Measurements from ENCODE around the gene LHFPL2. TPM values are rescaled to one million over a fixed set of nuclear protein-coding genes. Genes with fewer than 3 reads are reported as not detected.

LHFPL2 gene
- polyA plus RNA-seq, 4 donors, result 48.9 to 52.1 (median 50.1) TPM

- no peak for DNase-seq (ENCODE audit: low read depth in 4 of 4, low spot score in 2 of 4)
These were observed 72.2 kb downstream of the LHFPL2 start for GRCh38 chr5:78576376-78576775.

DNA sequence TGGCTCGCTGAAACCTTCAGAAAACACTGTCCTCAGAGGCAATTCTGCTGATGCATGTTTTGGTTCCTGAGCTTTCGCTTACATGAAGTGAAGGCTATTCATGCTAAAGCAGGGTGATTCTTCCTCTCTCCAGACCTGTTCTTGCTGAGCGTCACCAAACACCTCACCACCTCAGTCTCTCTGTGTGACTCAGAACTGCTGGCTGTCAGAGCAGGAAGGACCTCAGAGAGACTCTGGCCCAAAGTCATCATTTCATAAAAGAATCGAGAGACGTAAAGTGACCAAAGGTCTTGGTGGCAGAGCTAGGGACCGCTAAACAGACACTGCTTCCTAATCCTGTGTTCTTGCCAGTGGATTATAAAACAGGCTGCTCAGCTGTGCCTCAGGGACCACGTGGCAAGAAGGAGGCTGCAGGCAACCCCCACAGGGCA, 73.8 kb downstream of the LHFPL2 start:
- no peak for DNase-seq (ENCODE audit: low read depth in 4 of 4, low spot score in 2 of 4)

DNA sequence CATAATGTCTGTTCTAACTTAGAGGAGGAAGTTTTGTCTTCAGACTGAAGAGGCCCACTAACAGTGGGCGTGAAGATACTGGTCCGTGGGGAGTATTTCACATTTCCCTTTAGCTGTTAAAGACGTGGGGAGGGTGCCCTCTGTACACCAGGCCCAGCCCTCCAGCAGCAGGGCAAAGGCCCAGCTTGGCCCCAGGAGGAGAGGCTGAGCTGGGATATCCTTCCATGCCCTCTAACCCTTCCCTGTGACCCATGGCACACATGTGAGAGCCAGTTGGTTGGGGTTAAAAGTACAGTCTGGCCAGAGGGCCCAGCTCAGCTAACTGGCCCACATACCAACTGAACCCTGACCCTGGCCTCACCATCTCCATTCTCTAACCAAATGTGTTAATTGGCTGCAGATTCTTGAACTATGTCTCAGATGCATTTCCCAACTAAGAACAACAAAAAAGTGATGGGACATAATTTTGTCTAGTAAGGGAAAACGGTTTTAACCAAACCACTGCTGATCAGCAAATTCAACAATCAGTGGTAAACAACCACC, 74.4 kb downstream of the LHFPL2 start:
- DNase-seq (ENCODE audit: low read depth in 4 of 4, low spot score in 2 of 4), result no peak

- no peak for DNase-seq (ENCODE audit: low read depth in 4 of 4, low spot score in 2 of 4)
These were observed 75.3 kb downstream of the LHFPL2 start for GRCh38 chr5:78573318-78573717.

DNA sequence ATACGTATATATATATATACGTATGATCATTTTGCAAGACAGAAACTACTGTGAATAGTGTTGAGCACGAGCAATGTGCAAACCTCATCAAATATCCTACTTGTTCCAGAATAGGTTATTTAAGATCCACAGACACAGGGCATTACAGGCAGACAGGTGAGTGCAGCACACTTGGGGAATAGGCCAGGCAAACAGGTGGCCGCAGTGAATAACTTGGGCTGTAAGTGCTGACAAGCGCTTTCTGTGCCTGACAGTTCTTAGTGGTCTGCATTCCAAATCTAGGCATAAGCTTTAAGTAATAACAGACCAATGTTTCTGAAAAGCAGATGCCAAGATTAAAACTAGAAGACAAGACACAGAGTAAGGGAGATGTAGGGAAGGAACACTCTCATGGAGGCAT, 77.9 kb downstream of the LHFPL2 start:
- no peak for DNase-seq (ENCODE audit: low read depth in 4 of 4, low spot score in 2 of 4)

DNA sequence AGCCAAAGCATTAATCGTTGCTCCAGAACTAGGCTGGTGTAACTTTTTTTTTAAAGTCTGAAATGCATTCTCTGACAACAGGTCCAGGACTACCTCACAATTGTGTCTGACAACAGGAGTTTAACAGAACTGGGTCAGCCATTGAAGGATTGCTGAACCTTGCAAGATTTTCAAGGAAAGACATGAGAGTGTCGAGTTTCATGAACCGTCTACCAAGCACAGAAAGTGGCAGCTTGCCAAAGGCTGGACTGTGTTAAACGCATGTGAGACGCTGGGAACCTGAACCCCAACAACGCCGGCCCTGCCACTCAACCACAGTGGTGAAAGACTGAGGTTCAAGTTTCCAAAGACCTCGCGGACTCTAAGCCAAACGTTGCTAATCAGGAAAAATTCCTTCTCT, 79.1 kb downstream of the LHFPL2 start:
- peak; percentile 59 to 88 (median 74) for DNase-seq (ENCODE audit: low read depth in 4 of 4, low spot score in 2 of 4)

DNA sequence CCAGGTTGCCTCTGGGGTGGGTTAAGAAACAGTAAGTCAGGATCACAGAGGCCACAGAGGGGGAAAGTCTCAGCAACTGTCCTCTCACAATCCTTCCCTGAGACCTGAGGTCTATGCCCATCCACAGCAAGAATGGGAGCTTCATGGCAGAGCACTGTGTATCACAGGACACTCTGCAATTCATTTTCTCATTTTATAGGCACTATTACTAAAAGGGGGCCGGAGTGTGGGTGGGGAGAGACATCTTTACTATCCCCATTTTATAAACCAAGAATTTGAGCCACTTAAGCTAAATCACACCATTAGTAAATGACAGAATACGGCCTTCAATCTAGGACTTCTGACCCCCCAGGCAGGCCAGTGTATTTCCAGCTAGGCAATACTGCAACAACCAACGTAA, 79.9 kb downstream of the LHFPL2 start:
- no peak for DNase-seq (ENCODE audit: low read depth in 4 of 4, low spot score in 2 of 4)

DNA sequence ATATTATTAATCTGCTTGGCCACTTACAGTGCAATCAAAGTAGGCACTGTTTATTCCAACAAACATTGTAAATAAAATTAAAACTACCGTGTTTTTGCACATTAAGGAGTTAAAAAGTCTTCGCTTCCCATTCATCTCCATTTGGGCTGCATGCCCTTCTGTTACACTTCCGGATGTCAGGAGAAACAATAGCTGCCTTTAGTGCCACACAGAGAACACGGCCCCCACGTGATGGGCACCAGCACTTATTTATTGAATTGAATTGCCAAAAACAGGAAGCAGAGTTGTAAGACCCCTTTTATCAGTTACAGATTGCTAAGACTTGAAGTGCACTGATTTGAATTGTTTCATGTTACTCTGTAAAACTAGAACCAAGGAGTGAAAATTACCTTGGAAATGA, 80.4 kb downstream of the LHFPL2 start:
- DNase-seq (ENCODE audit: low read depth in 4 of 4, low spot score in 2 of 4), result no peak

DNA sequence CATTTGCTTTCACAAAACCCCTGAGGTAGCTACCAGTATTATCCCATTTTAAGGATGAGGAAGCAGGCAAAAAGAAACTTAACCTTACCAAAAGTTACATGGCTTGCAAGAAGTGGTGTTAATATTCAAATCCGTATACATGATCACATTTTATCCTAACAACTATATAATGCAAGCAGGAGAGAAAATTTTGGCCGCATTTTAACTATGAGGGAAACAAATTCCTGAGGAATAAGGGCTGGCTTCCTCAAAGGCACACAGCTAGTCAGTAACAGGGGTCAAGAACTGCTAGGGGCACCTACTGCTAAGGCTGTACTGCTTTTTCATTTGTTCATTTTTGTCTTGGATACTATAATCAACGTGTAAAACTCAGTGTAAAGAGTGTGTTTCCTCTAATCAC, 81.0 kb downstream of the LHFPL2 start:
- DNase-seq (ENCODE audit: low read depth in 4 of 4, low spot score in 2 of 4), result no peak

DNA sequence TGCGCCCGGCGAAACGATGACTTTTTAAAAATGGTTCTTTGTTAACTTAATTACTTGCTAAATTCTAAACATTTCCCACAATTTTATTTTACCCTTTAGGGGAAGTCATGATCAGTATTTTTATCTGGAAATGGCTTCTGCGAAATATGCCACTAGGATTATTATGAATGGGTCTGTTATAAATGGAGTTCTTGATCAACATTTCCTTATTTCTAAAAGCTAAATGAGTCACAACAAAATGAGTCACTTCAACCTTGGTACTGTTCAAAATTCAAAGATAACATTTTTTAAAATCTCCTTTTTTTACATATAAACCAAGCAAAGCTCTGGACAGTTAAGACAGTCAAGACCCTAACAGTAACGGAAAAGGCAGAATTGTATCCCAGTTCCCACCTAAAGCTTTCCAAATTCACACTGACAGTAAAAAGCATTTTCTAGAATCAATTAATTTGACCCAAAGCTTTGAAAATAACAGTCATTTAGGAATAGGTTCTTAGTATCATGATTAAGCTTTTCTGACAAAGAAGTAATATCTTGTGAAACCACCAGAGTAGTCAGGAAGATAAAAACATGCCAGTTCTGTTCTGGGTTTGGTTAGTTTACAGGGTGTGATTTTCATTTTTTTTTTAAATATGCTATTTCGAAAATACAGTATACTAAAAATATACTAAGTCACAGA, 81.7 kb downstream of the LHFPL2 start:
- DNase-seq (ENCODE audit: low read depth in 4 of 4, low spot score in 2 of 4), result no peak

DNA sequence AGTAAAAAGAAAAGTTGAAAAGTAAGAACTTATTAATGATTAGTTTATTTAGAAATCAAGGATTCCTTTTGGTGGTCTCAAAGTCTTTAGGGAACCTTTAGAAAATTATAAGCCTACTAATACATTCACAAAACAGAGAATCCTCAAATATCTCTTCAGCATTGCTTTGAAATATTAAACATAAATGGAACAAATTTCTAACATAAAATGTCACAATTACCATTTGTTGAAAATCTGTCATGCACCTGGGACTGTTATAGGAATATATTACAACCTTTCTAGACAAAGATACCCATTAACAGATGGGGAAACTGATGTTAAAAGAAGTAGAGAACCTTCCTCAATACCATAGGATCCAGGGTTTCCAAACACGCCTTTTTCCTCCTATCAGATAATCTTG, 83.2 kb downstream of the LHFPL2 start:
- DNase-seq (ENCODE audit: low read depth in 4 of 4, low spot score in 2 of 4), result no peak

DNA sequence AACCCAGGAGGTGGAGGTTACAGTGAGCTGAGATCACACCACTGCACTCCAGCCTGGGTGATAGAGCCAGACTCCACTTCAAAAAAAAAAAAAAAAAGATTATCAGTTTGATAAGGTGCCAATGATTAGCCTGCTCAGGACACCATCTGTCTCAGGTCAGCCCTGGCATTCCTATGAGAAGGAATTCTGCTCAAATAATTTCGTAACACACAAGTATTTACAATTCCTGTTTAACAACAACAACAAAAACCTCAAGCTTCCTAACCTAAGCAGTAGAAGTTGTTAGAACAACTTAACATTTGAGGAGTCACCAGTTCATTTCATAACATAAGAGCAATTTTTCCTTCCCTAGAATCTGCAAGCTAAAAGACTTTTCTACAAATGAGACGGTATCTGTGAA, 85.0 kb downstream of the LHFPL2 start:
- DNase-seq (ENCODE audit: low read depth in 4 of 4, low spot score in 2 of 4), result no peak

- no peak for DNase-seq (ENCODE audit: low read depth in 4 of 4, low spot score in 2 of 4)
These were observed 85.8 kb downstream of the LHFPL2 start for GRCh38 chr5:78562714-78563330.

- DNase-seq (ENCODE audit: low read depth in 4 of 4, low spot score in 2 of 4), result no peak
These were observed 86.6 kb downstream of the LHFPL2 start for GRCh38 chr5:78562001-78562400.

DNA sequence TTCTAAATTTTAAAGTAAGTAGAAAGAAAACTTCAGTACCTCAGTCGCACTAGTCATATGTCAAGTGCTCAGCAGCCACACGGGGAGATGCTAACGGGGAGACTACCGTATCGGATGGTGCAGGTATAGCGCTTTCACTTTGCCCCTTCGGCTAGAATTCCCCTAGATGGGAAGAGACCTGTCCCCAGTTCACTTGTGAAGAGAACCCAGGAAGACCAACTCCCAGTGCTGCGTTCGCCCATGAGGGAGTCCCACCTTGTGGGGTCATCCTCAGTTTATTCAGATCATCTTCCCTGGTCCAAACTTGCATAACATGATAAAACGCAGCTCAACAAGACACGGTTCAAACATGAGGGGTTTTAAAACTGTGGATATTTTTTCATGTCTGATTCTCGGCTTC, 87.3 kb downstream of the LHFPL2 start:
- no peak for DNase-seq (ENCODE audit: low read depth in 4 of 4, low spot score in 2 of 4)

- no peak for DNase-seq (ENCODE audit: low read depth in 4 of 4, low spot score in 2 of 4)
These were observed 88.3 kb downstream of the LHFPL2 start for GRCh38 chr5:78560000-78560855.

DNA sequence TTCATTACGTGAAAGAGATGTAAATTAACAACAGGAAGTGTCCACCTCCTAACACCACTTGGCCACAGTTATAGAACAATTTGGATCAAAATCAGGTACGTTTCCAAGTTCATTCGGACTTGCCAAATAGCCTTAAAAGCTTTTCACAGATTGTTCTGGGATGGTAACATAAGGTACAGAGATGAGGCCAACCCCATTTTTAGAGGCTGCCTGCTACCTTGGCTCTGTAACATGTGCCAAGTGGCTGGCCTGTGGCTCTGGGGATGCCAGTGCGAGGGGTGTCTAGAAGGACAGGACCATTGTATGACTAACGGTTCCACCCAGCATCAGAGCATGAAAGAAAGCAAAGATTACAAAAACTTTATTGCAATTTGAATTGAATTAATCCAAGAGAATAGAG, 91.0 kb downstream of the LHFPL2 start:
- no peak for DNase-seq (ENCODE audit: low read depth in 4 of 4, low spot score in 2 of 4)

GRCh38 chr5:78555870-78556269, 92.7 kb downstream of the LHFPL2 start:
- no peak for DNase-seq (ENCODE audit: low read depth in 4 of 4, low spot score in 2 of 4)

GRCh38 chr5:78554670-78555069, 93.9 kb downstream of the LHFPL2 start:
- no peak for DNase-seq (ENCODE audit: low read depth in 4 of 4, low spot score in 2 of 4)

DNA sequence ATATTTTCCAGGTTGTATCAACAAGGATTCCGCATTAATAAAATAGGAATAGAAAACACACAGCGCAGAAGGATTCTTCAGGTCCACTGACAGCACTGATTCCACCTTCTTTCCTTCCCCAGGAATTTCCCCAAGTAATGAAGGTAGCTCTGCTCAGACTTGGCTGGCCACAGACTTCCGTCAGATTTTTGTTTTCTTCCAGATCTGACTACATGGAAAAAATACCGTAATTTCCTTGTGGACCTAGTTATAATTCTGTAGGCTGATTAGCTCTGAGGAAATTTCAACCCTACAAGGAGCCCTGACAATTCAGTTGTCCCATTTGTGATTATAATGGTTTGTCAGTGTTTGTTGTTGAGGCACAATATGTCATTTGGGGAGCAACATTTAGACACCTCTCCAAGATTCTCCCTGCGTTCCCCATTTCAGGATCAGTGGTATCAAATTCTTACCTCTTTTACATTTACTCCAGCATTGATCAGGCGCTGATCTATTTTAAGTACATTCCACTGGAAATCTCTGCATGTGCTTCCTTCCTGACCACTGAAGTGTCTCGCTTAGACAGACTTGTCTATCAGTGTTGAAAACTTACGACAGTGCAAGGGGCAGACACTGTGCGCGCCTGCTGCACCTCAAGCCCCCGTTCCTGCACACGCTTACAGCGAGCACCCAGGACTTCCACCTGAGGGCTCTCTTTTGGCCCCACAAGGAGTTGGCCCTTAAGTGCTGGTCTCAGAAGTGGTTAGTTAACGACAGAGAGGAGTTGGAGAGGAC, 94.8 kb downstream of the LHFPL2 start:
- no peak for DNase-seq (ENCODE audit: low read depth in 4 of 4, low spot score in 2 of 4)
